Thymus (tissue), 11 donors: ENCODE data around the gene VCX2. TPM values are rescaled to one million over a fixed set of nuclear protein-coding genes. Genes with fewer than 3 reads are reported as not detected.
"Not testable (repeated sequence)": the region's sequence is repeated elsewhere in the genome, so short reads cannot be mapped to it uniquely, and the experiment has no call there.

Source experiments
- DNase-seq, 9 donors: peaks; one replicate each; pipeline ENCODE4 v3.0.0-alpha.2; 2013; ENCODE audit warnings: low spot score in 9 of 9, low read depth in 6 of 9, missing footprints in 1 of 9
- H3K27ac ChIP-seq, 2 donors: one replicate each; pipeline ENCODE4 v1.5.1; 2013; ENCODE audit warnings: control low read depth in 1 of 2, low read depth in 1 of 2, low read length in 1 of 2, mild to moderate bottlenecking in 1 of 2, moderate library complexity in 1 of 2
- H3K27me3 ChIP-seq, 2 donors: one replicate each; pipeline ENCODE4 v1.5.1; 2013; ENCODE audit warnings: low read length in 1 of 2; ENCODE audit not compliant: control insufficient read depth in 2 of 2, insufficient read depth in 1 of 2
- H3K36me3 ChIP-seq, 2 donors: one replicate each; pipeline ENCODE4 v1.5.1; 2013; ENCODE audit warnings: low read length in 1 of 2, mild to moderate bottlenecking in 1 of 2, moderate library complexity in 1 of 2; ENCODE audit not compliant: control insufficient read depth in 2 of 2, insufficient read depth in 2 of 2
- H3K4me1 ChIP-seq, 2 donors: one replicate each; pipeline ENCODE4 v1.5.1; 2013; ENCODE audit warnings: low read length in 2 of 2; ENCODE audit not compliant: control insufficient read depth in 2 of 2, insufficient read depth in 2 of 2
- H3K4me3 ChIP-seq, 2 donors: one replicate each; pipeline ENCODE4 v1.5.1; 2013; ENCODE audit warnings: low read length in 2 of 2, control low read depth in 1 of 2, mild to moderate bottlenecking in 1 of 2
- H3K9me3 ChIP-seq, 2 donors: one replicate each; pipeline ENCODE4 v1.5.1; 2013; ENCODE audit warnings: low read length in 1 of 2, mild to moderate bottlenecking in 1 of 2; ENCODE audit not compliant: control insufficient read depth in 2 of 2, insufficient read depth in 1 of 2
- WGBS: extraction: QIAGEN DNeasy Blood & Tissue Kit; methylation state at CpG from one replicate; pipeline ENCODE4 v1.1.7; 2013; 5-methylcytosine and 5-hydroxymethylcytosine counted together
- polyA plus RNA-seq: library from polyadenylated mRNA; stranded (reverse); fragments of 200-250 nt; gene quantifications from one replicate; pipeline ENCODE4 v1.2.3, GENCODE V29; 2013
- total RNA-seq: library from RNA; stranded (reverse); fragments of 120-200 nt; gene quantifications from one replicate; pipeline ENCODE4 v1.2.4, GENCODE V29; 2013
- donor health status: healthy.

Gene VCX2
- total and polyA plus RNA-seq, 2 donors: not detected

- Histone ChIP-seq H3K36me3 (no peaks in the 10 kb centered on the region), H3K4me1 (no peaks in the 10 kb centered on the region), H3K27me3 (no peaks in the 10 kb centered on the region), H3K4me3 (no peak overlapping the region), H3K27ac (no peak overlapping the region), H3K9me3 (no peaks in the 10 kb centered on the region)
- no peak for DNase-seq
- 93% methylated on average over 5 of the region's 5 CpGs for WGBS
Observed at GRCh38 chrX:8138252-8138651, 32.8 kb downstream of the VCX2 start.

GRCh38 chrX:8126648-8127047, 44.4 kb downstream of the VCX2 start:
- Histone ChIP-seq H3K36me3 (no peaks in the 10 kb centered on the region), H3K4me3 (no peak overlapping the region), H3K27ac (no peak overlapping the region), H3K9me3 (no peaks in the 10 kb centered on the region), H3K27me3 (no peaks in the 10 kb centered on the region), H3K4me1 (no peaks in the 10 kb centered on the region)
- 95% methylated on average over 3 of the region's 3 CpGs for WGBS
- no peak for DNase-seq

GRCh38 chrX:8126092-8126491, 45.0 kb downstream of the VCX2 start:
- WGBS: 88% methylated on average over 1 of the region's 1 CpG
- no peak for DNase-seq
- Histone ChIP-seq H3K4me3 (no peak overlapping the region), H3K36me3 (no peaks in the 10 kb centered on the region), H3K9me3 (no peaks in the 10 kb centered on the region), H3K27me3 (no peaks in the 10 kb centered on the region), H3K4me1 (no peaks in the 10 kb centered on the region), H3K27ac (no peak overlapping the region)

- Histone ChIP-seq H3K27me3 (no peaks in the 10 kb centered on the region), H3K27ac (no peak overlapping the region), H3K36me3 (no peaks in the 10 kb centered on the region), H3K9me3 (no peaks in the 10 kb centered on the region), H3K4me1 (no peaks in the 10 kb centered on the region), H3K4me3 (no peak overlapping the region)
- WGBS: 90% methylated on average over 6 of the region's 6 CpGs
- DNase-seq: no peak
Observed at GRCh38 chrX:8125566-8125965, 45.5 kb downstream of the VCX2 start.

GRCh38 chrX:8122538-8122937, 48.5 kb downstream of the VCX2 start:
- no peak for DNase-seq
- no peak overlapping the region for H3K4me3 ChIP-seq
- H3K4me1 ChIP-seq: no peaks in the 10 kb centered on the region
- no peaks in the 10 kb centered on the region for H3K27me3 ChIP-seq
- H3K36me3 ChIP-seq: no peaks in the 10 kb centered on the region
- WGBS: 94% methylated on average over 6 of the region's 6 CpGs
- no peak overlapping the region for H3K27ac ChIP-seq
- H3K9me3 ChIP-seq: no peaks in the 10 kb centered on the region

GRCh38 chrX:8121391-8121790, 49.7 kb downstream of the VCX2 start:
- 98% methylated on average over 23 of the region's 23 CpGs for WGBS

More at GRCh38 chrX:8121391-8121790, 49.7 kb downstream of the VCX2 start:
- not testable (repeated sequence) for H3K9me3 ChIP-seq, H3K27ac ChIP-seq, H3K36me3 ChIP-seq, H3K4me3 ChIP-seq, DNase-seq, H3K27me3 ChIP-seq, H3K4me1 ChIP-seq

Other genes with a start within 250 kb of the VCX2 start
- gene PNPLA4, start 243.9 kb downstream of the VCX2 start, total RNA-seq: 18.3 TPM
- gene PNPLA4, start 243.9 kb downstream of the VCX2 start, polyA plus RNA-seq: 9.1 TPM